Measurements from ENCODE around the gene MEGF9. TPM values are rescaled to one million over a fixed set of nuclear protein-coding genes. Genes with fewer than 3 reads are reported as not detected.

MEGF9 gene
- polyA plus RNA-seq, 1 of the 3 experiments (the other 2 are of a cell fraction): 1.8 TPM

DNA sequence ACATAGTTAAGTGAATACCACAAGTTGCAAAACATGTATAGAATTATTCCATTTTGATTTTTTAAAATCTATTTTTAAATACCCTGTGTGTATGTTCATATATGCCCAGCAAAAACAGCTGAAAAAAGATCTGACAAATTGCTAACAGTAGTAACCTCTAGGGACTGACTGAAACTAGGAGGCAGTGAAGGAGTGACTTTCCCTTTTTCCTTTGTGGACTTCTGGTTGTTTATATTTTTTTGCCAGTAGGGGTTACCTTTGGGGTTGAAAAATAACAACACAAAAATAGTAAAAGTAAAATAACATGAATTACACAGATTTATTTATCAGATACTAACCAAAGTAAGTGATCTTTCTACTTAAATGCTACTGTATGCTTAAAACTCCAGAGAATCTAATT is 2.9 kb downstream of the MEGF9 start:
- no peak for DNase-seq
- peak overlapping the region; percentile 96; the same call in 1 of the 2 replicates for H3K4me2 ChIP-seq
- no peak for TF ChIP-seq SIN3A (IDR thresholded peaks at IDR 0.05; ENCODE audit: borderline replicate concordance, low read depth, low read length)
- TF ChIP-seq TCF12 (IDR thresholded peaks at IDR 0.05): no peak

GRCh38 chr9:120710110-120710981 is 3.9 kb downstream of the MEGF9 start:
- ChIA-PET POLR2A (no interaction called here), CTCF (interaction anchor here (0.6 to 1.4 kb wide), 3 partner anchors 88 to 93 kb away, joined by 4 to 5 read pairs (median 4); no protein-coding TSS in a partner anchor)
- Histone ChIP-seq H2AFZ (ENCODE audit: low read depth) (peak overlapping the region; percentile 75), H3K27me3 (ENCODE audit: insufficient read depth) (no peaks in the 10 kb centered on the region), H3K4me2 (peak overlapping the region; percentile 96), H3K4me3 (ENCODE audit: low read depth in 2 of 2, low read length in 1 of 2) (peak overlapping the region; percentile 14 to 30; a peak in 3 of 4 replicates), H3K9me3 (no peaks in the 10 kb centered on the region), H3K9ac (peak overlapping the region; percentile 37), H4K20me1 (ENCODE audit: insufficient read depth) (no peaks in the 10 kb centered on the region), H3K27ac (ENCODE audit: low read depth in 2 of 2, low read length in 1 of 2) (peak overlapping the region; percentile 26 to 48; a peak in 3 of 4 replicates), H3K4me1 (ENCODE audit: control insufficient read depth in 1 of 2, insufficient read depth in 2 of 2, low read depth in 1 of 2, low read length in 1 of 2) (peaks cover 6 to 15% of the 10 kb centered on the region in 2 experiments; a peak in 3 of 4 replicates), H3K36me3 (replicated peaks in 1 of 2; ENCODE audit: control insufficient read depth in 1 of 2, insufficient read depth in 2 of 2, low read length in 1 of 2) (no peaks in the 10 kb centered on the region), H3K79me2 (ENCODE audit: insufficient read depth) (peaks cover 37% of the 10 kb centered on the region), H3K9me2 (no peaks in the 10 kb centered on the region), H3F3A (replicated peaks; ENCODE audit: insufficient read depth) (peaks cover 21% of the 10 kb centered on the region)
- TF ChIP-seq TAF1 (IDR thresholded peaks at IDR 0.05; ENCODE audit: borderline replicate concordance, low read depth, low read length) (0 out of 2 replicates have a peak, but pooled peaks have one; percentile 22), IRF3 (IDR thresholded peaks at IDR 0.05; ENCODE audit: low read depth, low read length) (no peak), POLR2AphosphoS5 (IDR thresholded peaks at IDR 0.05; ENCODE audit: low read depth, low read length) (peak; percentile 49)
- WGBS (ENCODE audit: low lambda C conversion rate): 59% methylated on average over 10 of the region's 10 CpGs
- DNase-seq: peak; percentile 39

More for the DNA sequence above, 2.9 kb downstream of the MEGF9 start:
- H3K36me3 ChIP-seq (replicated peaks in 1 of 2; ENCODE audit: control insufficient read depth in 1 of 2, insufficient read depth in 2 of 2, low read length in 1 of 2): no peaks in the 10 kb centered on the region
- ChIA-PET CTCF (interaction anchor here (1.3 kb wide), 1 partner anchor 89 kb away, joined by 4 read pairs; no protein-coding TSS in a partner anchor), POLR2A (no interaction called here)
- H3K27me3 ChIP-seq (ENCODE audit: insufficient read depth): no peaks in the 10 kb centered on the region
- H3K9ac ChIP-seq: no peak overlapping the region; the same call in 1 of the 2 replicates
- peaks cover 37% of the 10 kb centered on the region for H3K79me2 ChIP-seq (ENCODE audit: insufficient read depth)
- H3F3A ChIP-seq (replicated peaks; ENCODE audit: insufficient read depth): peaks cover 21% of the 10 kb centered on the region
- peak overlapping the region in 1 of 2 experiments; percentile 48; a peak in 1 of 4 replicates for H3K27ac ChIP-seq (ENCODE audit: low read depth in 2 of 2, low read length in 1 of 2)
- H3K9me3 ChIP-seq: no peaks in the 10 kb centered on the region
- no peaks in the 10 kb centered on the region for H3K9me2 ChIP-seq
- peaks cover 11 to 17% of the 10 kb centered on the region in 2 experiments; a peak in 3 of 4 replicates for H3K4me1 ChIP-seq (ENCODE audit: control insufficient read depth in 1 of 2, insufficient read depth in 2 of 2, low read depth in 1 of 2, low read length in 1 of 2)
- H4K20me1 ChIP-seq (ENCODE audit: insufficient read depth): no peaks in the 10 kb centered on the region
- no peak overlapping the region; a peak in 1 of 4 replicates for H3K4me3 ChIP-seq (ENCODE audit: low read depth in 2 of 2, low read length in 1 of 2)
- H2AFZ ChIP-seq (ENCODE audit: low read depth): no peak overlapping the region; the same call in 1 of the 2 replicates

DNA sequence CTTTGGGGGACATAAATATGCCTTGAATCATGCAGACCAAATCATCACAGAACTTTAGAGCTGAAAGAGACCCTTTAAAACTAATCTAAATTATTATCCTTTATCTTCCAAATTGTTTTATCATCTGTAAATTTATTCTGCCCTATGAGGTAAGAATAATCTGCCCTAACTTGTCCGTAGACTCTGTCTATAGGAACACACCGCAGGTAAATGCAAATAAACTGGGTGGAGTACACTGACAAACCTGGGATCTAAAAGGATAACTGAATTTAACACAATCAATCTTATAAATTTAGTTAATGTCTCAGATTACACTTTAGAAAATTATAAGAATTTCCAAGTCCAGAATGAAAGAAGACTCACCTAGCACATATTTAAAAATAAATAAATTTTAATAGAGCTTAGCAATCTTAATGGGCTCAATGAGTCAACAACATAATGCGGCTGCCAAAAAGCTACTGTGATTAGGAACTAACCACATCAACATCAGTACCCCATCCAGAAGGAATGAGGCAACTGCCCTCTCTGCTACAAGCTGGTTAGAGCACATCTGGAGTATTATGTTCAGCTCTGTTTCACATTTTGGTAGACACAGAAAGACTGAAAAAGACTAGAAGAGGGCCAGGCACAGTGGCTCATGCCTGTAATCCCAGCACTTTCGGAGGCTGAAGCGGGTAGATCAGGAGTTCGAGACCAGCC is 5.6 kb downstream of the MEGF9 start:
- Histone ChIP-seq H3K9me2 (no peaks in the 10 kb centered on the region), H3K4me1 (ENCODE audit: control insufficient read depth in 1 of 2, insufficient read depth in 2 of 2, low read depth in 1 of 2, low read length in 1 of 2) (peaks cover 0 to 10% of the 10 kb centered on the region in 2 experiments; a peak in 3 of 4 replicates), H3K27ac (ENCODE audit: low read depth in 2 of 2, low read length in 1 of 2) (no peak overlapping the region), H2AFZ (ENCODE audit: low read depth) (no peak overlapping the region; the same call in 1 of the 2 replicates), H4K20me1 (ENCODE audit: insufficient read depth) (no peaks in the 10 kb centered on the region), H3K79me2 (ENCODE audit: insufficient read depth) (peaks cover 36% of the 10 kb centered on the region), H3K9me3 (no peaks in the 10 kb centered on the region), H3K4me2 (no peak overlapping the region), H3K36me3 (replicated peaks in 1 of 2; ENCODE audit: control insufficient read depth in 1 of 2, insufficient read depth in 2 of 2, low read length in 1 of 2) (no peaks in the 10 kb centered on the region), H3K27me3 (ENCODE audit: insufficient read depth) (no peaks in the 10 kb centered on the region), H3K9ac (no peak overlapping the region), H3F3A (replicated peaks; ENCODE audit: insufficient read depth) (peaks cover 28% of the 10 kb centered on the region), H3K4me3 (ENCODE audit: low read depth in 2 of 2, low read length in 1 of 2) (no peak overlapping the region)
- DNase-seq: no peak
- WGBS (ENCODE audit: low lambda C conversion rate): 90% methylated on average over 6 of the region's 6 CpGs
- POLR2A ChIA-PET: no interaction called here
- CTCF ChIA-PET: interaction anchor here (1.4 kb wide), 1 partner anchor 89 kb away, joined by 5 read pairs; no protein-coding TSS in a partner anchor
- TF ChIP-seq NRF1 (IDR thresholded peaks at IDR 0.05; ENCODE audit: low read depth, low read length): no peak
- TF ChIP-seq TEAD4 (IDR thresholded peaks at IDR 0.05; ENCODE audit: borderline replicate concordance, insufficient read depth): no peak
- TF ChIP-seq SMC3 (IDR thresholded peaks at IDR 0.05; ENCODE audit: low read depth, low read length): no peak
- TF ChIP-seq RXRA (IDR thresholded peaks at IDR 0.05; ENCODE audit: borderline replicate concordance, low read depth): no peak
- TF ChIP-seq YY1 (IDR thresholded peaks at IDR 0.05; ENCODE audit: low read depth): no peak
- no peak for TF ChIP-seq EZH2phosphoT487 (IDR thresholded peaks at IDR 0.05; ENCODE audit: borderline replicate concordance, low read depth)
- no peak for TF ChIP-seq TAF1 (IDR thresholded peaks at IDR 0.05; ENCODE audit: borderline replicate concordance, low read depth, low read length)
- TF ChIP-seq NFIC (IDR thresholded peaks at IDR 0.05; ENCODE audit: borderline replicate concordance): no peak
- TF ChIP-seq MEF2A (IDR thresholded peaks at IDR 0.05; ENCODE audit: borderline replicate concordance, low read depth): no peak

Measured in SK-N-SH (cell line).